Activated CD4-positive, alpha-beta T cell treated with anti-CD3 and anti-CD28 coated beads, Interleukin-2, amount 50 U/mL, for 1 hour (primary cell): ENCODE data around the gene SYNGR3.
"Not testable (repeated sequence)": the region's sequence is repeated elsewhere in the genome, so short reads cannot be mapped to it uniquely, and the experiment has no call there.

ENCODE experiments used
- DNase-seq: peaks from one replicate; pipeline ENCODE4 v3.0.0-alpha.2; 2020

Gene SYNGR3

GRCh38 chr16:2011726-2012125 is 22.0 kb downstream of the SYNGR3 start:
- not testable (repeated sequence) for DNase-seq

- DNase-seq = no peak
Measured at GRCh38 chr16:2013527-2013926, 23.8 kb downstream of the SYNGR3 start.

- DNase-seq = no peak
Measured at GRCh38 chr16:2015117-2015946, 25.6 kb downstream of the SYNGR3 start.

- no peak for DNase-seq
Measured at GRCh38 chr16:2015947-2016208, 26.1 kb downstream of the SYNGR3 start.

- DNase-seq = no peak
Measured at GRCh38 chr16:2016407-2016922, 26.7 kb downstream of the SYNGR3 start.

GRCh38 chr16:2019518-2019920 is 29.7 kb downstream of the SYNGR3 start, which contains the start of gene NPW:
NPW (plus strand) TSS chr16:2019785.
- no peak for DNase-seq

GRCh38 chr16:2019921-2020831 is 30.4 kb downstream of the SYNGR3 start:
- no peak for DNase-seq

- no peak for DNase-seq
Measured at GRCh38 chr16:2022723-2023091, 32.9 kb downstream of the SYNGR3 start.

- peak; percentile 95 for DNase-seq
Measured at GRCh38 chr16:2023092-2024031, 33.6 kb downstream of the SYNGR3 start.

GRCh38 chr16:2024032-2024420 is 34.3 kb downstream of the SYNGR3 start:
- DNase-seq = no peak

- DNase-seq = no peak
Measured at GRCh38 chr16:2025251-2025650, 35.5 kb downstream of the SYNGR3 start.

- DNase-seq = no peak
Measured at GRCh38 chr16:2025878-2026460, 36.2 kb downstream of the SYNGR3 start.

- no peak for DNase-seq
Measured at GRCh38 chr16:2026461-2027023, 36.8 kb downstream of the SYNGR3 start, which contains the start of gene NHERF2. NHERF2 (plus strand) TSS chr16:2026902; CDS start chr16:2027006, 104 bp downstream.

- no peak for DNase-seq
Measured at GRCh38 chr16:2027024-2028010, 37.5 kb downstream of the SYNGR3 start.

- no peak for DNase-seq
Measured at GRCh38 chr16:2028146-2028545, 38.4 kb downstream of the SYNGR3 start.

- no peak for DNase-seq
Measured at GRCh38 chr16:2028620-2029220, 39.0 kb downstream of the SYNGR3 start.

- DNase-seq = no peak
Measured at GRCh38 chr16:2029350-2029749, 39.6 kb downstream of the SYNGR3 start.

GRCh38 chr16:2030036-2030435 is 40.3 kb downstream of the SYNGR3 start:
- no peak for DNase-seq

GRCh38 chr16:2031081-2031577 is 41.4 kb downstream of the SYNGR3 start:
- DNase-seq = no peak
